ENCODE measurements around the gene RNU6-7. TPM values are rescaled to one million over a fixed set of nuclear protein-coding genes. Genes with fewer than 3 reads are reported as not detected.
A peak's percentile ranks its signal among the peaks of the same experiment; 100 is the strongest.

Gene RNU6-7
- total and polyA plus RNA-seq, 2 of the 13 experiments (the other 11 are each of a cell fraction or from before 2014, with no cell fraction given), result under 0.01 TPM; not detected in 1

- TF ChIP-seq ZNF30 (CRISPR knock-in tag; IDR thresholded peaks at IDR 0.05) (no peak), ZNF780A (CRISPR knock-in tag; IDR thresholded peaks at IDR 0.05) (peak; percentile 23; the same call in 1 of the 2 replicates), CREB3 (CRISPR knock-in tag; IDR thresholded peaks at IDR 0.05) (no peak), MXD1 (CRISPR knock-in tag; IDR thresholded peaks at IDR 0.05) (no peak), ZBTB4 (CRISPR knock-in tag; IDR thresholded peaks at IDR 0.05; ENCODE audit: borderline replicate concordance) (no peak), ZNF335 (CRISPR knock-in tag; IDR thresholded peaks at IDR 0.05) (no peak), ZNF501 (CRISPR knock-in tag; IDR thresholded peaks at IDR 0.05) (no peak), SOX5 (CRISPR knock-in tag; IDR thresholded peaks at IDR 0.05; ENCODE audit: borderline replicate concordance) (no peak)
Observed at GRCh38 chr14:32251530-32251929, 49.7 kb downstream of the RNU6-7 start (continued).

Small RNA genes within 50 kb of the gene (small RNA-seq; reads per million reads assigned to genes)
- gene RNU6-7 (ENCODE audit: insufficient read depth in 2 of 3, insufficient read length in 3 of 3, low read depth in 2 of 3, low replicate concordance in 1 of 3), result 0 to 13.5 (median 0.31) reads per million in 3 experiments
- gene RNU6-8 (ENCODE audit: insufficient read depth in 2 of 3, insufficient read length in 3 of 3, low read depth in 2 of 3, low replicate concordance in 1 of 3), result 0 to 0.97 (median 0.10) reads per million in 3 experiments

Other genes starting within 250 kb of the RNU6-7 start
- 144 and 251 TPM in 2 replicates for gene ARHGAP5, start 124.7 kb upstream of the RNU6-7 start, total RNA-seq (2016; rRNA removed; fragmentation: Illumina TruSeq; extraction: Trizol)
- gene ARHGAP5, start 124.7 kb upstream of the RNU6-7 start, polyA plus RNA-seq (2011; rRNA removed), result 33.2 and 33.7 TPM in 2 replicates
- under 0.01 TPM in 1 of 2 replicates, not detected in the other for gene RNU6-8, start 1.2 kb downstream of the RNU6-7 start, total RNA-seq (2016; rRNA removed; fragmentation: Illumina TruSeq; extraction: Trizol)
- gene RNU6-8, start 1.2 kb downstream of the RNU6-7 start, polyA plus RNA-seq (2011; rRNA removed), result not detected in 2 replicates
- gene AKAP6, start 127.3 kb downstream of the RNU6-7 start, total RNA-seq (2016; rRNA removed; fragmentation: Illumina TruSeq; extraction: Trizol), result 0.84 and 1.4 TPM in 2 replicates
- gene AKAP6, start 127.3 kb downstream of the RNU6-7 start, polyA plus RNA-seq (2011; rRNA removed), result 0.51 and 1.4 TPM in 2 replicates